Pancreas (tissue), 10 donors: Measurements from ENCODE around the gene TLL2. TPM values are rescaled to one million over a fixed set of nuclear protein-coding genes. Genes with fewer than 3 reads are reported as not detected.
A peak's percentile ranks its signal among the peaks of the same experiment; 100 is the strongest.

Experiments used
- ATAC-seq, 4 donors: fragments of 200-7000 bp; cut with Tn5 transposase; one replicate each; pipeline versions ENCODE4 v1.8.0 to v1.9.1; 2020; ENCODE audit warnings: mild to moderate bottlenecking in 4 of 4, moderate library complexity in 4 of 4
- DNase-seq, 6 donors: peaks; one replicate each; pipeline ENCODE4 v3.0.0-alpha.2; 2020
- FAIRE-seq: peaks from 2 replicates; lab custom pipeline; 2012; peaks lifted over from hg19 to GRCh38; lab: Jason Lieb, UNC
- H3K27ac ChIP-seq, 4 donors: fragments of 200-600 bp; sonication (generic); 1 replicate in 3 of 4; 2 replicates in 1 of 4; pipeline versions ENCODE4 v1.5.0 to v1.8.0; 2020
- H3K27me3 ChIP-seq, 4 donors: fragments of 200-600 bp; one replicate each; pipeline ENCODE4 v1.8.0; 2021
- H3K36me3 ChIP-seq, 3 donors: fragments of 200-600 bp; sonication (generic) in 1 of 3; one replicate each; pipeline versions ENCODE4 v1.5.0 to v1.8.0; 2020 to 2021
- H3K4me1 ChIP-seq, 3 donors: fragments of 200-600 bp; one replicate each; pipeline ENCODE4 v1.8.0; 2021
- H3K4me3 ChIP-seq, 4 donors: fragments of 200-600 bp; sonication (generic) in 2 of 4; one replicate each; pipeline versions ENCODE4 v1.5.0 to v1.8.0; 2020 to 2021
- H3K9me3 ChIP-seq, 4 donors: fragments of 200-600 bp; one replicate each; pipeline ENCODE4 v1.8.0; 2021
- WGBS, 2 donors: extraction: QIAGEN DNeasy Blood & Tissue Kit; methylation state at CpG; one replicate each; pipeline ENCODE4 v1.1.7; 2013; 5-methylcytosine and 5-hydroxymethylcytosine counted together
- intact Hi-C, 3 donors: fragments of 100-400 bp; cut with DNase I; formaldehyde crosslinking; loops; one replicate each; pipeline versions ENCODE4 v1.11.1 to v1.14.2; 2022
- polyA plus RNA-seq, 2 donors: library from polyadenylated mRNA; stranded (reverse); fragments of 200-250 nt; gene quantifications; one replicate each; pipeline ENCODE4 v1.2.3, GENCODE V29; 2013
- total RNA-seq, 6 donors: library from RNA; stranded (reverse); fragmentation: NEBNext Ultra II Directional in 4 of 6; extraction: Animal tissue kit (Norgen Biotek cat#: 25700) in 4 of 6; gene quantifications; one replicate each; pipeline versions ENCODE4 v1.2.1 to v1.2.4, GENCODE V29; 2021 to 2023
- TF ChIP-seq, protein P1 (sequence below), 4 donors: fragments of 200-600 bp; sonication (generic) in 3 of 4; IDR thresholded peaks; one replicate each; pipeline versions ENCODE4 v1.5.0 to v1.8.0; 2021; ENCODE audit warnings: antibody characterized with exemption in 4 of 4
- donor health status: healthy with polysubstance abuse.
- donor health status: DM: no; HTN: no; CAD: no; lungs with moderate emphysema.
- donor health status: DM: no; HTN: no; CAD: no.
- donor health status: control.
- donor health status: control.
- donor health status: Bipolar disorder and iron deficiency.
- donor health status: DM: yes; HTN: yes; CAD: no.
- donor health status: DM: no; HTN: no; CAD: no.
- donor health status: DM: no; HTN: no; CAD: no.
- donor health status: DM: yes; HTN: yes; CAD: no.

TLL2 gene
- total and polyA plus RNA-seq, 8 donors: 0.14 to 0.97 (median 0.27) TPM

DNA sequence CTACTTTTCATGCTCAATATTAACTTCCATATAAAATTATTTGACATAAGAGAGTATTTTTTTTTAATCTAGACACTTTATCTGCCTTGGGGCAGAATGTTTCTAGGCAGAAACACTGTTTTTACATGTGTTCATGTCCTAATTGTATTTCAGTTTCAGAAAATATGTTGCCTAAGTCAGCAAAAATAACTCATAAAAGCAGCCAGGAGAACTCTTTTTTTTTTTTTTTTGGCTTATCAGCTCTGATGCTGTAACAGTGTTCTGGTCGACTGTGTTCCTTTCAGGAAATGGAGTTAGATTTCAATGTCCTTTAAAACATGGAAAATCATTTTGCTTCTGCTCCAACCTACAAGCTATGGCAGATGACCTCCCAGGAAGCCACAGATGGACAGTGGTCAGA is 91.7 kb downstream of the TLL2 start:
- WGBS, 2 donors: 31 to 37% methylated on average over 1 of the region's 1 CpG
- FAIRE-seq: no peak
- ATAC-seq: no peak

DNA sequence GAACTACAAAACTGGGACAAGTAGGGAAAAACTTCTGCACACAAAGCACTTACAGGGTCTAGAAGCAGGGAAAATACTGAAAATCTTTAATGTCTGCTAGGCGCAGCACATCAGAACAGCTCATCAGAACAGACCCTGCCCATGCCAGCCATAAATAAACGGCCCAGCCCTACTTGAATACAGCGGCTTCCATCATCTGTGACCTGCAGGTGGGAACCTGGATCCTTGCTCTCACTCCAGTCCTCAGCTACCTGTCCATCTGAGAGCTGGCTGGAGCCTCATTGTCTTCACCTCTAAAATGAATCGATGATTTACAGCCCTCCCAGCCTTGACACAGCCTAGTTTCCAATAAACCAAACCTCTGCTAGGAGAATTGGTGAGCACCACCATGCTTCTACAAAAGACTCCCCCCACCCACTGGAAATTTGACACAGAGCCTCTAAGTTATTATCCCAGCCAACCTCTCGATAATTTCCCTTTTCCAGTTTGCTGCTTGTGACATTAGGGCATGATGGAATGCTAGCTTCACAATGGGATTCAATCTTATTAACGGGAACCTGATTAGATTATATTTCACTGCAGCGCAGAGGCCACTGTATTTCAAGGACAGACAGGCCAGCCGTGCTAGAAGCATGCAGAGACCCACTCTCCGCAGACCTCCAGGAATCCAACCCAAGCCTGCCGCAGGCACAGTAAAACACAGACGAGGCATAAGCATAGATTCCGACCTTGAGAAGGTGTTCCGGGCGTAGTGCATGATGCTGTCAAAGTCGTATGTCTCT is 93.3 kb downstream of the TLL2 start:
- no peak for DNase-seq
- no peak for FAIRE-seq
- 68 to 73% methylated on average over 15 of the region's 15 CpGs for WGBS, 2 donors
- Histone ChIP-seq H3K4me3 (no peak overlapping the region), H3K27me3 (no peaks in the 10 kb centered on the region), H3K36me3 (no peaks in the 10 kb centered on the region), H3K27ac (no peak overlapping the region), H3K9me3 (no peaks in the 10 kb centered on the region), H3K4me1 (no peaks in the 10 kb centered on the region)
- intact Hi-C loops: no loop called here
- no peak for ATAC-seq
- TF ChIP-seq, protein P1, sequence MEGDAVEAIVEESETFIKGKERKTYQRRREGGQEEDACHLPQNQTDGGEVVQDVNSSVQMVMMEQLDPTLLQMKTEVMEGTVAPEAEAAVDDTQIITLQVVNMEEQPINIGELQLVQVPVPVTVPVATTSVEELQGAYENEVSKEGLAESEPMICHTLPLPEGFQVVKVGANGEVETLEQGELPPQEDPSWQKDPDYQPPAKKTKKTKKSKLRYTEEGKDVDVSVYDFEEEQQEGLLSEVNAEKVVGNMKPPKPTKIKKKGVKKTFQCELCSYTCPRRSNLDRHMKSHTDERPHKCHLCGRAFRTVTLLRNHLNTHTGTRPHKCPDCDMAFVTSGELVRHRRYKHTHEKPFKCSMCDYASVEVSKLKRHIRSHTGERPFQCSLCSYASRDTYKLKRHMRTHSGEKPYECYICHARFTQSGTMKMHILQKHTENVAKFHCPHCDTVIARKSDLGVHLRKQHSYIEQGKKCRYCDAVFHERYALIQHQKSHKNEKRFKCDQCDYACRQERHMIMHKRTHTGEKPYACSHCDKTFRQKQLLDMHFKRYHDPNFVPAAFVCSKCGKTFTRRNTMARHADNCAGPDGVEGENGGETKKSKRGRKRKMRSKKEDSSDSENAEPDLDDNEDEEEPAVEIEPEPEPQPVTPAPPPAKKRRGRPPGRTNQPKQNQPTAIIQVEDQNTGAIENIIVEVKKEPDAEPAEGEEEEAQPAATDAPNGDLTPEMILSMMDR (IDR thresholded peaks at IDR 0.05): no peak

More for the DNA sequence above, 91.7 kb downstream of the TLL2 start:
- TF ChIP-seq, protein P1 (IDR thresholded peaks at IDR 0.05): no peak
- Histone ChIP-seq H3K27me3 (no peaks in the 10 kb centered on the region), H3K9me3 (no peaks in the 10 kb centered on the region), H3K27ac (no peak overlapping the region), H3K36me3 (no peaks in the 10 kb centered on the region), H3K4me1 (no peaks in the 10 kb centered on the region), H3K4me3 (no peak overlapping the region)
- intact Hi-C loops: no loop called here
- DNase-seq: no peak

DNA sequence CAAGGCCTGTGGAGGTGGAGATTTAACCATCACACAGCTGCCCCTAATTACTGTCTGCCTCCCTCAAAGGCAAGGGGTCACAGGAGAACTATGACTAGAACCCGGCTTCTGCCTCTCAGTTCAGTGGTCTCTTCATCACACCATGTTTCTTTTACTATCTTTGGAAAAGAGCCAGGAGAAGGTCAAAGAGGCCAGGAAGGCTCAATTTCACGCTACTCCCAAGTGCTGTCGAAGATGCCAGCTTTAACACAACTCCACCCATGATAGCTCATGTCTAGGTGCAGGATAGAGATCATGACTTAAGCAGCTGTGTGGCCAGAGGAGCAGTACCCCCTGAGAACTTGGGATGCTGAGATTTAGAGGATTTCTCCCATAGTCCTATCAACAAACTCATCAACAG is 94.4 kb downstream of the TLL2 start:
- no peak for ATAC-seq
- 90 to 96% methylated on average over 3 of the region's 3 CpGs for WGBS, 2 donors
- no peak overlapping the region for H3K27ac ChIP-seq
- intact Hi-C loops: no loop called here
- H3K4me3 ChIP-seq: no peak overlapping the region
- no peaks in the 10 kb centered on the region for H3K4me1 ChIP-seq
- H3K36me3 ChIP-seq: no peaks in the 10 kb centered on the region
- TF ChIP-seq, protein P1 (IDR thresholded peaks at IDR 0.05): no peak
- H3K27me3 ChIP-seq: no peaks in the 10 kb centered on the region
- no peak for FAIRE-seq
- no peak for DNase-seq
- H3K9me3 ChIP-seq: no peaks in the 10 kb centered on the region

DNA sequence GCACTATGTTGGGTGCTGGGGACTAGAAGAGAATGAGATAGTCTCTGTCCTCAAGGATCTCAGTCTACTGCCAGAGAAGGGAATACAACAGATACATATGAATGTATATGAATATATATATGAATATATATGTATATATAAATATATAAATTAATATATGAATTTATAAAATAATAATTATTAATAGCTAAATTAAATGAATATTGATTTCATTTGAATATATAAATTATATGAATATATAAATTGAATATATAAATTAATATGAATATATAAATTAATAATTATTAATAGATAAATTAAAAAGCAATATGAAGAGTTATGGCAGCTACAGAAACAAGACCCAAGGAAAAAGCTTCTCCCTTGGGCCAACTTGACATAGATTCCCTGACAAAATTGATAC is 95.1 kb downstream of the TLL2 start:
- Histone ChIP-seq H3K4me3 (no peak overlapping the region), H3K27me3 (no peaks in the 10 kb centered on the region), H3K9me3 (no peaks in the 10 kb centered on the region), H3K4me1 (no peaks in the 10 kb centered on the region), H3K27ac (no peak overlapping the region), H3K36me3 (no peaks in the 10 kb centered on the region)
- TF ChIP-seq, protein P1 (IDR thresholded peaks at IDR 0.05): no peak
- ATAC-seq (no peak), FAIRE-seq (peak; percentile 83), DNase-seq (no peak)
- intact Hi-C loops: no loop called here

DNA sequence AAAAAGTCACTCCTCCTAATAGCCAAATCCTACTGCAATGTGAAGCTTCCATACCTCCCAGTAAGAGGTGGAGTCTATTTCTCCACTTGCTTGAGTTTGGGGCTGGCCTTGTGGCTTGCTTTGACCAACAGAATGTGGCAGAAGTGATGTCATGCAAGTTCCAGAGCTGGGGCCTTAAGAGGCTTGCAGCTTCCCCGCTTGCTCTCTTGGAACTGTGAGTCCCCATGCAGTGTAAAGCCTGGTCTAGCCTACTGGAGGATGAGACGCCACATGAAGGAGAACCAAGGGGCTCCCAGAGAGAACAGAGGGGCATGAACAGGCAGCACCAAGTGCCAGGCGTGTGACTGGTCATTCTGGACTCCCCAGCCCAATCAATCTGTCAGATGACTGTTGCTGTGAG is 96.3 kb downstream of the TLL2 start:
- DNase-seq (no peak), ATAC-seq (no peak), FAIRE-seq (no peak)
- intact Hi-C loops: no loop called here
- Histone ChIP-seq H3K4me1 (no peaks in the 10 kb centered on the region), H3K36me3 (no peaks in the 10 kb centered on the region), H3K27me3 (no peaks in the 10 kb centered on the region), H3K27ac (no peak overlapping the region), H3K9me3 (no peaks in the 10 kb centered on the region), H3K4me3 (no peak overlapping the region)
- TF ChIP-seq, protein P1 (IDR thresholded peaks at IDR 0.05): no peak
- WGBS, 2 donors: 90 to 98% methylated on average over 3 of the region's 3 CpGs
